ENCODE data around the gene TUBGCP3.

DNA sequence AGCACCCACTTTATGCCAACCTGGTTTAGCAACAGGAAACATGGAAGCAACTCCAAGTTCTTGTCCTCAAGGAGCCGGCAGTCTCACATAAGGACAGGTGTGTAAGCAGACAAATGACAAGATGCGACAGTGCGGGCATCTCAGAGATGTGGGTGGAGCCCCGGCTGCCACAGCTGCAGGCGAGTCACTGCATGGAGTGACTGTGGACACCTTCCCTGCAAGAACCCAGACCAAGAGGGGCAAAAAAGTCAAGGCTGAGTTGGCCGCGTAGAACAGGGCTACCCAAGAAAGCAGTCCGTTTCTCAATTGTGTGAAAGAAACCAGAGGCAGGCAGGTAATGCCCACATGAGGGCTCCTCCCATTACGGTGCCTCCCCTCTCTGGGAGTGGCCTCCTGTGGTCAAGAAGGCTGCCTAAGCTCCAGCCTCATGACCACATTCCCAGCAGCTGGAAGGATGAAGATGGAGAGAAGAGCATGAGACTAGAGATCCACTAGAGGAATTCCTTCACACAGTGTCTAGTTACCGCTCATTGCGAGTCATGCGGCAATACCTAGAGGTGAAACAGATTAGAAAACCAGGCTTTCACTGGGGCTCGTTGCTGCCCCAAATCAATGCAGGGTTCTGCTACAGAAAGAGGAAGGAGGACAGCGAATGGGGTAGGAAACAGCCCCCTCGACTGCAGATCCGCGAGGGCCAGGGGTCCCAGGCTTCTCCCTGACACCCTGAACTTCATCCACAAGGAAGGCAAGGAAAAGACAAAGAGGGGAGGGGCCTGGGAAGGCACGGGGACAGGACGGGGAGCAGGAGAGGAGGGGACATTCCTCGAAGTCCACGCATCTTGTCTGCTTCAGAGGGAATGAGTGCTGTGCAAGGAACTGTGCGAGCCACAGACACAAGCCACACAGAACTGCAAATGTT lies 131.6 kb downstream of the TUBGCP3 start:
- TF ChIP-seq, protein P1, sequence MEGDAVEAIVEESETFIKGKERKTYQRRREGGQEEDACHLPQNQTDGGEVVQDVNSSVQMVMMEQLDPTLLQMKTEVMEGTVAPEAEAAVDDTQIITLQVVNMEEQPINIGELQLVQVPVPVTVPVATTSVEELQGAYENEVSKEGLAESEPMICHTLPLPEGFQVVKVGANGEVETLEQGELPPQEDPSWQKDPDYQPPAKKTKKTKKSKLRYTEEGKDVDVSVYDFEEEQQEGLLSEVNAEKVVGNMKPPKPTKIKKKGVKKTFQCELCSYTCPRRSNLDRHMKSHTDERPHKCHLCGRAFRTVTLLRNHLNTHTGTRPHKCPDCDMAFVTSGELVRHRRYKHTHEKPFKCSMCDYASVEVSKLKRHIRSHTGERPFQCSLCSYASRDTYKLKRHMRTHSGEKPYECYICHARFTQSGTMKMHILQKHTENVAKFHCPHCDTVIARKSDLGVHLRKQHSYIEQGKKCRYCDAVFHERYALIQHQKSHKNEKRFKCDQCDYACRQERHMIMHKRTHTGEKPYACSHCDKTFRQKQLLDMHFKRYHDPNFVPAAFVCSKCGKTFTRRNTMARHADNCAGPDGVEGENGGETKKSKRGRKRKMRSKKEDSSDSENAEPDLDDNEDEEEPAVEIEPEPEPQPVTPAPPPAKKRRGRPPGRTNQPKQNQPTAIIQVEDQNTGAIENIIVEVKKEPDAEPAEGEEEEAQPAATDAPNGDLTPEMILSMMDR (IDR thresholded peaks at IDR 0.05; ENCODE audit: insufficient read depth, low read depth, low read length): no peak
- TF ChIP-seq EZH2 (IDR thresholded peaks at IDR 0.05; ENCODE audit: insufficient read depth, low read length): no peak
